ENCODE results near the gene EEFSEC.

DNA sequence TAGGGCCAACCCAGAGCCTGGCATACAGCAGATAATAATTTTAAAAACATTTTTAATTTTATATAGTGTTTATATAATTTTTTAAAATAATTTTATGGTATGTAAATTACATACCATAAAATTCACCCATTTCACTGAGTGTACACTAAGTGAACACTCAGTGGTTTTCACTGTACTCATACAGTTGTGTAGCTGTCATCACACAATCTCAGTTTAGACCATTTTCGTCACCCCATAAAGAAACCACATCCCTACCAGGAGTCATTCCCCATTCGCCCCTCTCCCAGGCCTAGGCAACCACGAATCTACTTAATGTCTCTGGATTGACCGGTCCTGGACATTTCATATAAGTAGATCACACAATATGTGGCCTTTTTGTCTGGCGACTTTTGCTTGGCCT is 10.2 kb downstream of the EEFSEC start:
- TF ChIP-seq POLR2A (IDR thresholded peaks at IDR 0.05) = no peak
- TF ChIP-seq, protein P1, sequence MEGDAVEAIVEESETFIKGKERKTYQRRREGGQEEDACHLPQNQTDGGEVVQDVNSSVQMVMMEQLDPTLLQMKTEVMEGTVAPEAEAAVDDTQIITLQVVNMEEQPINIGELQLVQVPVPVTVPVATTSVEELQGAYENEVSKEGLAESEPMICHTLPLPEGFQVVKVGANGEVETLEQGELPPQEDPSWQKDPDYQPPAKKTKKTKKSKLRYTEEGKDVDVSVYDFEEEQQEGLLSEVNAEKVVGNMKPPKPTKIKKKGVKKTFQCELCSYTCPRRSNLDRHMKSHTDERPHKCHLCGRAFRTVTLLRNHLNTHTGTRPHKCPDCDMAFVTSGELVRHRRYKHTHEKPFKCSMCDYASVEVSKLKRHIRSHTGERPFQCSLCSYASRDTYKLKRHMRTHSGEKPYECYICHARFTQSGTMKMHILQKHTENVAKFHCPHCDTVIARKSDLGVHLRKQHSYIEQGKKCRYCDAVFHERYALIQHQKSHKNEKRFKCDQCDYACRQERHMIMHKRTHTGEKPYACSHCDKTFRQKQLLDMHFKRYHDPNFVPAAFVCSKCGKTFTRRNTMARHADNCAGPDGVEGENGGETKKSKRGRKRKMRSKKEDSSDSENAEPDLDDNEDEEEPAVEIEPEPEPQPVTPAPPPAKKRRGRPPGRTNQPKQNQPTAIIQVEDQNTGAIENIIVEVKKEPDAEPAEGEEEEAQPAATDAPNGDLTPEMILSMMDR (IDR thresholded peaks at IDR 0.05) = no peak

Measured in adrenal gland (tissue), 5 donors.